Prostate gland (tissue), 2 donors: Measurements from ENCODE around the gene CALHM6.

Experiments
- CTCF ChIP-seq, 4 experiments: fragments of 200-600 bp in 2 of 4; fragments of 450-650 bp in 2 of 4; sonication (generic) in 2 of 4; IDR thresholded peaks; 1 replicate in 3 of 4; 2 replicates in 1 of 4; pipeline ENCODE4 v1.5.1; 2016 to 2019; ENCODE audit warnings: antibody characterized with exemption in 4 of 4, mild to moderate bottlenecking in 2 of 4, moderate library complexity in 2 of 4
- POLR2A ChIP-seq: fragments of 450-650 bp; IDR thresholded peaks from one replicate; pipeline ENCODE4 v1.6.1; 2016; ENCODE audit warnings: antibody characterized with exemption, mild to moderate bottlenecking
- POLR2AphosphoS5 ChIP-seq: sonication (generic); formaldehyde crosslinking; IDR thresholded peaks from one replicate; pipeline ENCODE4 v1.6.1; 2017; ENCODE audit warnings: antibody characterized with exemption

- no peak for TF ChIP-seq CTCF (IDR thresholded peaks at IDR 0.05)
- no peak for TF ChIP-seq POLR2A
- TF ChIP-seq POLR2AphosphoS5, result no peak
Observed at GRCh38 chr6:116430860-116431259, 30.3 kb upstream of the CALHM6 start.
